Measurements from ENCODE around the gene LRP11. TPM values are rescaled to one million over a fixed set of nuclear protein-coding genes. Genes with fewer than 3 reads are reported as not detected.
"Not testable (repeated sequence)": the region's sequence is repeated elsewhere in the genome, so short reads cannot be mapped to it uniquely, and the experiment has no call there.

The LRP11 gene
- total RNA-seq, 1 donor from 2014 or later = 2.2 TPM

DNA sequence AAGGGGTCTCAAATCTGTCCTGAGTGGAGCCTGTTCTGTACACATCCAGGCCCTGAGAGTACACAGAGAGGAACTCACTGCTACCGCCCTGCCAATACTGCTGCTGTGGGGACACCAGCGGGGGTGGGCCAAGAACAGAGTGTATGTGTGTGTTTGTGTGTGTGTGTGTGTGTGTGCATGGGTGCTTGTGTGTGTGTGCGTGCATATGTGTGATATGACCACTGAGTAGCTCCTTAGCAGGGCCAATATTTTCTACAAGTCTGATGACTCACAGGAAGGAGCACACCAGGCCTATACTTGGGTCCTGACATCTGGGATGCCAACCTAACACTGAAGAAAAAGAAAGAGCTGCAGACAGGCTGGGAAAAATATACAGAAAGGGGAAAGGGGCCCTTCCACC, 32.3 kb upstream of the LRP11 start:
- Histone ChIP-seq H3K4me1 (no peaks in the 10 kb centered on the region), H3K27me3 (peaks cover 16% of the 10 kb centered on the region), H3K79me2 (ENCODE audit: low read depth) (no peaks in the 10 kb centered on the region), H2AFZ (replicated peaks) (no peak overlapping the region), H3K4me2 (no peak overlapping the region), H4K20me1 (ENCODE audit: low read depth) (no peaks in the 10 kb centered on the region), H3K27ac (no peak overlapping the region), H3K36me3 (no peaks in the 10 kb centered on the region), H3K9ac (no peak overlapping the region), H3F3A (ENCODE audit: low read depth) (no peaks in the 10 kb centered on the region), H3K9me3 (ENCODE audit: low read depth) (no peaks in the 10 kb centered on the region), H3K4me3 (no peak overlapping the region)
- Mint-ChIP-seq H3K4me1 (no peaks in the 10 kb centered on the region), H3K4me3 (no peak overlapping the region), H3K9me3 (no peaks in the 10 kb centered on the region), H3K27me3 (ENCODE audit: insufficient read depth, low read depth) (peaks cover 10% of the 10 kb centered on the region), H3K27ac (no peak overlapping the region), H3K36me3 (no peaks in the 10 kb centered on the region)
- no peak for DNase-seq (ENCODE audit: low spot score)
- TF ChIP-seq, protein P1, sequence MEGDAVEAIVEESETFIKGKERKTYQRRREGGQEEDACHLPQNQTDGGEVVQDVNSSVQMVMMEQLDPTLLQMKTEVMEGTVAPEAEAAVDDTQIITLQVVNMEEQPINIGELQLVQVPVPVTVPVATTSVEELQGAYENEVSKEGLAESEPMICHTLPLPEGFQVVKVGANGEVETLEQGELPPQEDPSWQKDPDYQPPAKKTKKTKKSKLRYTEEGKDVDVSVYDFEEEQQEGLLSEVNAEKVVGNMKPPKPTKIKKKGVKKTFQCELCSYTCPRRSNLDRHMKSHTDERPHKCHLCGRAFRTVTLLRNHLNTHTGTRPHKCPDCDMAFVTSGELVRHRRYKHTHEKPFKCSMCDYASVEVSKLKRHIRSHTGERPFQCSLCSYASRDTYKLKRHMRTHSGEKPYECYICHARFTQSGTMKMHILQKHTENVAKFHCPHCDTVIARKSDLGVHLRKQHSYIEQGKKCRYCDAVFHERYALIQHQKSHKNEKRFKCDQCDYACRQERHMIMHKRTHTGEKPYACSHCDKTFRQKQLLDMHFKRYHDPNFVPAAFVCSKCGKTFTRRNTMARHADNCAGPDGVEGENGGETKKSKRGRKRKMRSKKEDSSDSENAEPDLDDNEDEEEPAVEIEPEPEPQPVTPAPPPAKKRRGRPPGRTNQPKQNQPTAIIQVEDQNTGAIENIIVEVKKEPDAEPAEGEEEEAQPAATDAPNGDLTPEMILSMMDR (IDR thresholded peaks at IDR 0.05) = no peak
- TF ChIP-seq EZH2 (IDR thresholded peaks at IDR 0.05) (no peak), EZH2phosphoT487 (IDR thresholded peaks at IDR 0.05) (no peak)

DNA sequence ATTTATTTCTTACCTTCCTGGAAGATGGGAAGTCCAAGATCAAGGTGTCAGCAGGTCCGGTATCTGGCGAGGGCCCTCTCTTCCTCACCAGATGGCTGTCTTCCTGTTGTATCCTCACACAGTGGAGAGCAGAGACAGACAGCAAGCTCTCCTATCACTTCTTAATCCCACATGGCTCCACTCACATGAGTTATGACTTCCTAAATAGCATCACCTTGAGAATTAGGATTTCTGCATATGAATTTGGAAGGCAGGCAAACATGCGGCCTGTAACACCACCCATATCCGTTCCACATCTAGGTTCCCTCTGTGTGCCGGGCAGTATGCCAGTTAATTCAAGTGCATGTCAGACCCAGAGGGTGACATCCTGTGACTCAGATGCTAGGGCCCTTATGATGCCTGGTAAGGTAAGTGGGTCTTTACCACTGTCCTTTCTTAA, 31.7 kb upstream of the LRP11 start:
- Histone ChIP-seq H3K9me3 (ENCODE audit: low read depth) (no peaks in the 10 kb centered on the region), H2AFZ (replicated peaks) (no peak overlapping the region), H3K36me3 (no peaks in the 10 kb centered on the region), H3K4me3 (no peak overlapping the region), H3K4me2 (no peak overlapping the region), H3K27ac (no peak overlapping the region), H3K9ac (no peak overlapping the region), H4K20me1 (ENCODE audit: low read depth) (no peaks in the 10 kb centered on the region), H3K79me2 (ENCODE audit: low read depth) (no peaks in the 10 kb centered on the region), H3K27me3 (peaks cover 16% of the 10 kb centered on the region), H3K4me1 (no peaks in the 10 kb centered on the region), H3F3A (ENCODE audit: low read depth) (no peaks in the 10 kb centered on the region)
- no peaks in the 10 kb centered on the region for H3K9me3 Mint-ChIP-seq
- no peak for DNase-seq (ENCODE audit: low spot score)
- H3K27me3 Mint-ChIP-seq (ENCODE audit: insufficient read depth, low read depth) = peaks cover 13% of the 10 kb centered on the region
- H3K4me3 Mint-ChIP-seq = no peak overlapping the region
- no peaks in the 10 kb centered on the region for H3K4me1 Mint-ChIP-seq
- no peaks in the 10 kb centered on the region for H3K36me3 Mint-ChIP-seq
- TF ChIP-seq EZH2 (IDR thresholded peaks at IDR 0.05) (no peak), EZH2phosphoT487 (IDR thresholded peaks at IDR 0.05) (no peak)
- TF ChIP-seq, protein P1 (IDR thresholded peaks at IDR 0.05) = no peak
- no peak overlapping the region for H3K27ac Mint-ChIP-seq

DNA sequence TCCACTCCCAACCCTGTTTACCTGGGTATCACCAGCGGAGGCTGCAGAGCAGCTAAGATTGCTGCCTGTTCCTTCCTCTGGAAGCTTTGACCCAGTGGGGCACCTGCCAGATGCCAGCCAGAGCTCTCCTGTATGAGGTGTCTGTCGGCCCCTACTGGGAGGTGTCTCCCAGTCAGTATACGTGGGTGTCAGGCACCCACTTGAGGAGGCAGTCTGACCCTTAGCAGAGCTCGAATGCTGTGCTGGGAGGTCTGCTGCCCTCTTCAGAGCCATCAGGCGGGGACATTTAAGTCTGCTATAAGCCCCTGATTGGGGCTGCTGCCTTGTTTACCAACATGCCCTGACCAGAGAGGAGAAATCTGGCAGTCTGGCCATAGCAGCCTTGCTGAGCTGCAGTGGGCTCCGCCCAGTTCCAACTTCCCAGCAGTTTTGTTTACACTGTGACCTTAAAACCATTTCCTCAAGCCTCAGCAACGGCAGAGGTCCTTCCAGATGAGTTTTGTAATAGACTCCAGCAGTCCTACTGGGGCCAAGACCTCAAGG, 31.0 kb upstream of the LRP11 start:
- H3K36me3 ChIP-seq = no peaks in the 10 kb centered on the region
- H3K4me3 ChIP-seq = no peak overlapping the region
- no peaks in the 10 kb centered on the region for H3F3A ChIP-seq (ENCODE audit: low read depth)
- no peaks in the 10 kb centered on the region for H3K36me3 Mint-ChIP-seq
- H3K9ac ChIP-seq = no peak overlapping the region
- TF ChIP-seq, protein P1 (IDR thresholded peaks at IDR 0.05) = no peak
- TF ChIP-seq EZH2 (IDR thresholded peaks at IDR 0.05) (no peak), EZH2phosphoT487 (IDR thresholded peaks at IDR 0.05) (no peak)
- no peaks in the 10 kb centered on the region for H4K20me1 ChIP-seq (ENCODE audit: low read depth)
- H3K79me2 ChIP-seq (ENCODE audit: low read depth) = no peaks in the 10 kb centered on the region
- H3K27me3 Mint-ChIP-seq (ENCODE audit: insufficient read depth, low read depth) = peaks cover 11% of the 10 kb centered on the region
- no peak overlapping the region for H3K27ac ChIP-seq
- H3K4me2 ChIP-seq = no peak overlapping the region
- peak; percentile 23 for DNase-seq (ENCODE audit: low spot score)
- no peaks in the 10 kb centered on the region for H3K9me3 Mint-ChIP-seq
- peaks cover 16% of the 10 kb centered on the region for H3K27me3 ChIP-seq
- no peak overlapping the region for H2AFZ ChIP-seq (replicated peaks)
- no peaks in the 10 kb centered on the region for H3K4me1 ChIP-seq
- H3K27ac Mint-ChIP-seq = no peak overlapping the region
- H3K9me3 ChIP-seq (ENCODE audit: low read depth) = no peaks in the 10 kb centered on the region
- H3K4me3 Mint-ChIP-seq = no peak overlapping the region
- H3K4me1 Mint-ChIP-seq = no peaks in the 10 kb centered on the region

DNA sequence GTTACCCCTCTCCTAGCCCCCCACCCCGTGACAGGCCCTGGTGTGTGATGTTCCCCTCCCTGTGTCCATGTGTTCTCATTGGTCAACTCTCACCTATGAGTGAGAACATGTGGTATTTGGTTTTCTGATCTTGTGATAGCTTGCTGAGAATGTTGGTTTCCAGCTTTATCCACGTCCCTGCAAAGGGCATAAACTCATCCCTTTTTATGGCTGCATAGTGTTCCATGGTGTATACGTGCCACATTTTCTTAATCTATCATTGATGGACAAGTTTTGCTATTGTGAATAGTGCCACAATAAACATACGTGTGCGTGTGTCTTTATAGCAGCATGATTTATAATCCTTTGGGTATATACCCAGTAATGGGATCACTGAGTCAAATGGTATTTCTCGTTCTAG, 27.7 kb upstream of the LRP11 start:
- H4K20me1 ChIP-seq (ENCODE audit: low read depth) = not testable (repeated sequence)

More for the DNA sequence above, 27.7 kb upstream of the LRP11 start:
- not testable (repeated sequence) for H3F3A ChIP-seq (ENCODE audit: low read depth); H3K27ac ChIP-seq; H3K9me3 Mint-ChIP-seq; H3K9ac ChIP-seq; H2AFZ ChIP-seq (replicated peaks); H3K4me1 ChIP-seq; H3K27me3 Mint-ChIP-seq (ENCODE audit: insufficient read depth, low read depth); H3K4me3 ChIP-seq; H3K36me3 Mint-ChIP-seq; H3K4me1 Mint-ChIP-seq; H3K36me3 ChIP-seq; DNase-seq (ENCODE audit: low spot score); H3K9me3 ChIP-seq (ENCODE audit: low read depth); H3K27ac Mint-ChIP-seq; H3K79me2 ChIP-seq (ENCODE audit: low read depth); H3K4me3 Mint-ChIP-seq; H3K4me2 ChIP-seq
- H3K27me3 ChIP-seq = peaks cover 16% of the 10 kb centered on the region

Data from neural progenitor cell (in vitro differentiated cells).